ENCODE measurements around the gene SRA1. TPM values are rescaled to one million over a fixed set of nuclear protein-coding genes. Genes with fewer than 3 reads are reported as not detected.
A peak's percentile ranks its signal among the peaks of the same experiment; 100 is the strongest.

SRA1 gene
- total and polyA plus RNA-seq, 2 of the 4 experiments (the other 2 are of a cell fraction), result 52.9 to 54.8 TPM

DNA sequence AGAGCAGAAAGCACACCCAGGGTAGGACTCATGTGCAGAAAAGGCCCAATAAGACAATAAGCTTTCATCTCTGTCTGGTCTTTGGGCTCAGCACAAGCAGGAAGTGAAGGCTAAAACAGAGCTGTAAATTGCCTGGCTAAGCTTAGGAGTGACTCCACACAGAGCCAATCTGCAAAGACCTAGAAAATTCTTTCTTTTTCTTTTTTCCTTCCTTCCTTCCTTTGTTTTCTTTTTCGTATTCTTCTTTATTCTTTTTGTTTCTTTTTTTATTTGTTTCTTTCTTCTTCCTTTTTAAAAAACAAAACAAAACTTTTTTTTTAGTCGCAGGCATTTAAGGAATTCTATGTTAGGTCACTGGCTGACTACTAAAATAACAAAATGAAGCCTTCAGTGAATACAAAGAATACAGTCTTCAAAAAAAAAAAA lies 19.5 kb upstream of the SRA1 start:
- no peaks in the 10 kb centered on the region for H3K27me3 ChIP-seq (ENCODE audit: control insufficient read depth, insufficient read depth, low read length)
- H3K14ac ChIP-seq (replicated peaks; ENCODE audit: low read depth, low read length), result peak overlapping the region; percentile 85
- ChIA-PET CTCF (interaction anchor here (1.0 kb wide), 1 partner anchor 58 kb away, joined by 4 read pairs; no protein-coding TSS in a partner anchor), POLR2A (ENCODE audit: unreplicated experiment) (interaction anchor here (0.6 kb wide), 1 partner anchor 382 kb away, joined by 3 read pairs; no protein-coding TSS in a partner anchor)
- H2AFZ ChIP-seq (replicated peaks; ENCODE audit: low read length, poor library complexity), result peak overlapping the region; percentile 83
- H2AK9ac ChIP-seq (replicated peaks; ENCODE audit: low read depth, low read length, poor library complexity), result no peak overlapping the region
- H3K4me2 ChIP-seq (ENCODE audit: low read depth, low read length), result no peak overlapping the region
- H3K23ac ChIP-seq (ENCODE audit: low read depth, low read length), result peak overlapping the region; percentile 89; the same call in 1 of the 2 replicates
- peak overlapping the region; percentile 42 for H4K5ac ChIP-seq (ENCODE audit: low read depth, low read length)
- H3K4me3 ChIP-seq (ENCODE audit: insufficient read depth, low read depth, low read length), result no peak overlapping the region
- intact Hi-C loops (cut with micrococcal nuclease), result no loop called here
- peak overlapping the region; percentile 29; the same call in 1 of the 2 replicates for H3K27ac ChIP-seq (ENCODE audit: insufficient read depth, low read length)
- WGBS, 2 experiments (ENCODE audit: extremely low coverage in 2 of 2, insufficient read length in 1 of 2), result no CpG with 5 or more reads among the region's 2 CpGs
- DNase-seq (no peak), ATAC-seq (ENCODE audit: low read depth) (peak; percentile 59)
- H3K36me3 ChIP-seq (ENCODE audit: control insufficient read depth, insufficient read depth, low read length), result no peaks in the 10 kb centered on the region
- H3K56ac ChIP-seq (ENCODE audit: extremely low read depth, insufficient read depth, low read length), result no peak overlapping the region; the same call in 1 of the 2 replicates
- H2BK20ac ChIP-seq (ENCODE audit: low read depth, low read length), result peak overlapping the region; percentile 81
- no peaks in the 10 kb centered on the region for H3K79me1 ChIP-seq (ENCODE audit: low read depth in 1 of 2, low read length in 2 of 2)
- peaks cover 5% of the 10 kb centered on the region; the same call in 1 of the 2 replicates for H3K4me1 ChIP-seq (ENCODE audit: control insufficient read depth, insufficient read depth, low read length)
- no peaks in the 10 kb centered on the region for H3K9me1 ChIP-seq (ENCODE audit: insufficient read depth, low read length)
- no peak for TF ChIP-seq CHD1 (IDR thresholded peaks at IDR 0.05; ENCODE audit: low read depth, low read length)
- no peak for TF ChIP-seq POLR2A (IDR thresholded peaks at IDR 0.05; ENCODE audit: low read depth, low read length)
- no peak for TF ChIP-seq MAZ (IDR thresholded peaks at IDR 0.05; ENCODE audit: borderline replicate concordance, low read depth, low read length)
- TF ChIP-seq NFE2L2 (IDR thresholded peaks at IDR 0.05; ENCODE audit: low read depth, low read length), result no peak
- TF ChIP-seq, protein P1, sequence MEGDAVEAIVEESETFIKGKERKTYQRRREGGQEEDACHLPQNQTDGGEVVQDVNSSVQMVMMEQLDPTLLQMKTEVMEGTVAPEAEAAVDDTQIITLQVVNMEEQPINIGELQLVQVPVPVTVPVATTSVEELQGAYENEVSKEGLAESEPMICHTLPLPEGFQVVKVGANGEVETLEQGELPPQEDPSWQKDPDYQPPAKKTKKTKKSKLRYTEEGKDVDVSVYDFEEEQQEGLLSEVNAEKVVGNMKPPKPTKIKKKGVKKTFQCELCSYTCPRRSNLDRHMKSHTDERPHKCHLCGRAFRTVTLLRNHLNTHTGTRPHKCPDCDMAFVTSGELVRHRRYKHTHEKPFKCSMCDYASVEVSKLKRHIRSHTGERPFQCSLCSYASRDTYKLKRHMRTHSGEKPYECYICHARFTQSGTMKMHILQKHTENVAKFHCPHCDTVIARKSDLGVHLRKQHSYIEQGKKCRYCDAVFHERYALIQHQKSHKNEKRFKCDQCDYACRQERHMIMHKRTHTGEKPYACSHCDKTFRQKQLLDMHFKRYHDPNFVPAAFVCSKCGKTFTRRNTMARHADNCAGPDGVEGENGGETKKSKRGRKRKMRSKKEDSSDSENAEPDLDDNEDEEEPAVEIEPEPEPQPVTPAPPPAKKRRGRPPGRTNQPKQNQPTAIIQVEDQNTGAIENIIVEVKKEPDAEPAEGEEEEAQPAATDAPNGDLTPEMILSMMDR (conservative IDR thresholded peaks at IDR 0.05; ENCODE audit: low read depth, low read length), result no peak
- TF ChIP-seq FOS (IDR thresholded peaks at IDR 0.05; ENCODE audit: low read depth, low read length), result no peak
- peak overlapping the region; percentile 5 for H3K18ac ChIP-seq (ENCODE audit: low read depth, low read length)
- H3K9me3 ChIP-seq (ENCODE audit: control insufficient read depth, insufficient read depth, low read length), result no peaks in the 10 kb centered on the region
- dilution Hi-C loops (cut with HindIII; ENCODE audit: low sequenced_read_pairs, unreplicated experiment), result no loop called here
- no peak overlapping the region for H2BK5ac ChIP-seq (ENCODE audit: low read depth, low read length, poor library complexity, severe bottlenecking)
- in situ Hi-C loops (cut with MboI; ENCODE audit: low sequenced_read_pairs), result no loop called here
- H4K8ac ChIP-seq (ENCODE audit: low read depth in 2 of 2, low read length in 2 of 2), result peak overlapping the region; percentile 55 to 94; a peak in 3 of 4 replicates
- 0 out of 3 replicates have a peak overlapping the region, but pooled peaks have one; percentile 83 for H2BK15ac ChIP-seq (ENCODE audit: low read depth, low read length)
- peak overlapping the region; percentile 79 for H2BK120ac ChIP-seq (ENCODE audit: low read depth, low read length)
- peak overlapping the region; percentile 78 for H4K91ac ChIP-seq (ENCODE audit: insufficient read depth, low read depth, low read length)
- BruUV-seq (replicated peaks), result no TSS peak
- peak overlapping the region; percentile 51; the same call in 1 of the 2 replicates for H3K4ac ChIP-seq (ENCODE audit: low read depth, low read length)
- H4K20me1 ChIP-seq (ENCODE audit: insufficient read depth, low read length), result no peaks in the 10 kb centered on the region
- H2AK5ac ChIP-seq (ENCODE audit: low read depth, low read length), result peak overlapping the region; percentile 24; the same call in 1 of the 2 replicates
- peak overlapping the region; percentile 36; the same call in 1 of the 2 replicates for H3K9ac ChIP-seq (ENCODE audit: low read depth, low read length)

All from IMR-90 (cell line).